ENCODE measurements around the gene SHANK1.

The SHANK1 gene

GRCh38 chr19:50729894-50730293 is 10.3 kb upstream of the SHANK1 start:
- FAIRE-seq = no peak
- DNase-seq (ENCODE audit: insufficient read length, low spot score) = no peak

DNA sequence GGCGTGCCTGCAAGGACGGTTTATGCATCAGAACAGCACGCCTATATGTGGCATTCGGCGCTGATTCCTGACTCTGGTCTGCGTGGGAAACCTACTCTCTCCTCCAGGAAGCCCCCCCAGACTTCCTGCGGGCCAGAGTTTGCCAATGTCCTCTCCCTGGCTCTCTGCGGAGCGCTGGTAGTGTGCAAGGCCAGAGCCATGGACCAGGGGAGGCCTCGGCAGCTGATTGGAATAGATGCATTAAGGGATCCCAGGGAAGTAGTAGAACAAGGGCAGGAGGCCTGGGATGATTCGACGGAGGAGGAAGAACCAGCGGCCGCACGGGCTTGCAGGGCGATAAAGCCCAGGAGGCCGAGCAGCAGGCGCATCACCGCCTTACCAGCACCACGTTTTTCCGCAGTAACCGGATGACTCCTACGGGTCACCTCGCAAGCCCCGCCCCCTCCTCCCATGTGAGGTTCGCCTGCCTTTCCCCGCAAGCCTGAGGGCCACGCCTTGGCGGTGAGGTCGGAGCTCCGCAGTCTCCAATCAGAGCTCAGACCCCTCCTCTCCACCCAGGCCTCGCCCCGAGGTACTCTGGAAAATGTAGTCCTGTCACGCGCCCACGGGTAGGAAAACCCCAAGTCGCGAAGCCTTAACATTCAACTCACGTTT is 8.6 kb upstream of the SHANK1 start:
- FAIRE-seq (no peak), DNase-seq (ENCODE audit: insufficient read length, low spot score) (no peak)

DNA sequence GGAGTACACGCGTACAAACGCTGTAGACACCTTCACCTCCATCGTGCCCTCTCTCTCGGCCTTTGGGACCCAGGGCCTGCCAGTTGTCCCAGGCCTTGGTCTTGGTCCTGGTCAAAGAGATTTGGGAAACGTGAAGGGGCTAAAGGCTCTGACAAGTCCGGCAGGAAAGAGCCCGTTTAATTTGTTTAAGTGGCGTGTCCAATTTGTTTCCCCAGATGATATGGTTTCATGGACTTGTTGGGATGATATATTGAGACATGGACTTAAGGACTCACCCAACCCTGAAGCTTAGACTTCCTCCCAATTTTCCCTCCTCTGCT is 6.3 kb upstream of the SHANK1 start:
- no peak for DNase-seq (ENCODE audit: insufficient read length, low spot score)
- no peak for FAIRE-seq

- FAIRE-seq (no peak), DNase-seq (ENCODE audit: insufficient read length, low spot score) (no peak)
These were observed 5.8 kb upstream of the SHANK1 start for GRCh38 chr19:50725218-50725910.

GRCh38 chr19:50724522-50725217 is 5.1 kb upstream of the SHANK1 start:
- FAIRE-seq (peak; percentile 96), DNase-seq (ENCODE audit: insufficient read length, low spot score) (peak; percentile 99)

DNA sequence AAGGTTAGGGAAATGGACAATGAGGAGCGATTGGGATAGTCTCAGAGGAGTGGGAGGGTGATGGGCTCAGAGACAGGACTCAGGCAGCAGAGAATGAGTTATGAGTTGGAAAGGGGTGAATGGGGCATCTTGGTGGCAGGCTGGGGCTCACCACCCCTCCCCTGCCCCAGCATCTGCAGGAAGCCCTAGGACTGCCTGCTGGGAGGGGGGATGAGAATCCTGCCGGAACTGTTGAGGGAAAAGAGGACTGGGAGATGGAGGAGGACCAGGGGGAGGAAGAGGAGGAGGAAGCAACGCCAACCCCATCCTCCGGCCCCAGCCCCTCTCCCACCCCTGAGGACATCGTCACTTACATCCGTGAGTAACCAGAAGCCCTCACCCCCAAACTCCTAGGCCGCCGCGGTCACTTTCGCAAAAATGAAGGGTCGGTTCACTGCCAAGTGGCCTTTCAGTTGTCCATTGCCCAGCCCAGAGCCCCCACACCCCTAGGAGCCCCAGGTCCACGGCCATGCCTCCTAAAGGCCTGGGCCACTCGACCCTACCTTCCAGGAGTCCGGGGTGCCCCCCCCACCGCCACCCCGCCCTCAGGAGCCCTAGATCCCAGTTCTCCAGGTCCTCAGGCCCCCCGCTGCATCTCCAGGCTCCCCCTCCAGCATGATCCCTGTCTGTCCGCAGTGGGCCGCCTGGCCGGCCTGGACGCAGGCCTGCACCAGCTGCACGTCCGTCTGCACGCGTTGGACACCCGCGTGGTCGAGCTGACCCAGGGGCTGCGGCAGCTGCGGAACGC is 4.3 kb upstream of the SHANK1 start:
- DNase-seq (ENCODE audit: insufficient read length, low spot score) (no peak), FAIRE-seq (no peak)

DNA sequence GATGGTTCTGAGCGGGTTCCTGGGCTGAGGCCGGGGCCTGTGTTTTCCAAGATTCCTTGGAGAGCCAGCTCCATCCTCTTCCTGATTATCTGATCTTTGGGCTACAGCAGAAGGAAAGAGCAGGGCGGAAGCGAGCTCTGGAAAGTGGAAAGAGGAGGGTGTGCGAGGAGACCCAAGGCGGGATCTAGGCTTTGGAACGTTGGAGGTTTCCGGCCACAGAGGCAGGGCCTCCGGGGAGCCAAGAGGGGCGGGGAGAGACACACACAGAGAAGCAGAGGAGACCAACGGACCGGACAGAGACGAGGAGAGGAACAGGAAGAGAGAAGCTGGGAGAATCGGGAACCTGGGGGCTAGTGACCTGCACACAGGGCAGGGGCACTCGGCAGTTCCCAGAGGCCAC is 3.5 kb upstream of the SHANK1 start, which contains the start of gene CLEC11A:
Gene CLEC11A, plus strand, starts transcription at position 296 of the 400 bp plus-strand sequence. CDS start 162 bp downstream, outside the sequence.
- DNase-seq (ENCODE audit: insufficient read length, low spot score) = no peak
- no peak for FAIRE-seq

DNA sequence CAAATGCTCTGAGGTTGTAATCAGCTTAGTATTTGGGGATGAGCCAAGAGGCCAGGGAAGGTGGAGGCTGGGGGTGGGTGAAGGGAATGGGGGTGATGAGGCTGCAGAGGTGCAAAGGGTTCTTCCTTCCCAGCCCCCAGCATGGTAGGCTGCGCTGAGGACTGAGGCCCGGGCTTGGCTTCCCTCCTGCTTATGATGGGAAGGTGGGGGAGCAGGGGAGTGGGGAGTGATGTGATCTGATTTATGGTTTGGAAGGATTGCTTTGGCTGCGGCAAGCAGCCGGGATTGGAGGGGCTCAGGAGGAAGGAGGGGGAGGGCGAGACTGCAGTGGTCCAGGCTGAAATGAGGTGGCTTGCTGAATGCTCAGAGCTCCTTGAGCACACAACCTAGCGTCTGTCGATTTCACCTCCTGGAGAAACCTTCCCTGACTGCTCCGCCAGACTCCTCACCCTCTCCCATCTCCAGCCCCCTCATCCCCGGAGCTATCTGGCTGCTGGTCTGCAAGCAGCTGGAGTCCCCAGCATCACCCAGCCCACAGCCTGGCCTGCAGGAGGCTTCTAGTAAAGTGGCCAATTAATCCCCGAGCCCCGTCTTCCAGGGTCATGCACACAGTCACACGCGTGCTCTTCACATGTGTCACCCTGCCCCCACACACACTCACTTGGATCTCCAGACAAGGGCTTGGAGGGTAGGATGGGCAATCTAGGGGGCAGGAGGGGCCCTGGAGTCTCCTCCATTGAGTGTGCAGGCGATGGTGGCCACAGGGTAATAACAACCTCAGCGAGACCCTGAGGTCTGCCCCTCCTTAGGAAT is 2.8 kb upstream of the SHANK1 start:
- no peak for DNase-seq (ENCODE audit: insufficient read length, low spot score)

GRCh38 chr19:50721441-50722137 is 2.0 kb upstream of the SHANK1 start:
- DNase-seq (ENCODE audit: insufficient read length, low spot score) (no peak), FAIRE-seq (no peak)

More for the DNA sequence above, 2.8 kb upstream of the SHANK1 start:
- no peak for FAIRE-seq

GRCh38 chr19:50720921-50721381 is 1.3 kb upstream of the SHANK1 start:
- FAIRE-seq (no peak), DNase-seq (ENCODE audit: insufficient read length, low spot score) (no peak)

- DNase-seq (ENCODE audit: insufficient read length, low spot score) = no peak
These were observed 749 bp upstream of the SHANK1 start for GRCh38 chr19:50720181-50720920.

GRCh38 chr19:50719119-50719435 is 525 bp downstream of the SHANK1 start:
- DNase-seq (ENCODE audit: insufficient read length, low spot score) (no peak), FAIRE-seq (no peak)

More at GRCh38 chr19:50720181-50720920, 749 bp upstream of the SHANK1 start:
- no peak for FAIRE-seq

DNA sequence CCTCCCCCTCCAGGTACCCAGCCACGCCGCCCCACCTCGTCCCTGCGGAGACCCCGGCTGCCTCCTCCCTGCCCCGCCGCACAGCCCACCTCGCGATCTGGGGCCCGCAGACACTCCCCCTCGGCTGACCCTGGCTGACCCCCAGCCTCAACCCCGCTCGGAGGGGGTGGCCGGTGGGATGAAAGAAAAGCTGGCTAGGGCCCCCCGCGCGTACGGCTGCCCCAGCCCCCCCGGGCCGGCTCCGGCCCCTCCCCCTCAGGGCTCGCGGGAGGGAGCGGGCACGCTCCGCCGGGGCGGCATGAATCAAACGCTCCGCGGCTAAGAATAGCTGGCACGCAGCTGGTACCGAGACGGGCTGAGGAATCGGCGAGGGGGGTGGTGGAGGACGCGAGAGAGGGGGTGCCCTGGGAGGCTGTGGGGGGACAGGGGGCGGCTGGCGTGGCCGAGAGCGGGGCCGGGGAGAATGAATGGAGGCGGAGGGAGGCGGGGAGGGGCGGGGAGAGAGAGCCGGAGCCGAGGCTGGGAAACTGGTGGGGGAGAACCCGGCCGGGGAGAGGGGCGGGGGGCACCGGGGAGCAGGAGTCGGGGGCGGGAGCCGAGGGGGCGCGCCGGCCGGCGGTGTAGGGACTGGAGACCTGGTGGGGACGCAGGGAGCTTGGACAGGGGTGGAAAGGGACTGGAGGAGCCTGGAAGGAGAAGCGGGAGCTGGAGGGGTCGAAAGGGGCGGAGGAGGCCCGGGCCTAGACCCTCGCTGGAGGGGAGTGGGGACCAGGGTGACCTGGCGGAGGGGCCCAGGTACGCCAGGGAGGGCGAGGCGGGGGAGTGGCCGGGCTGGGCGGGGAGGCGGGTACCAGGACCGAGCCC is 1.1 kb downstream of the SHANK1 start:
- DNase-seq (ENCODE audit: insufficient read length, low spot score) (no peak), FAIRE-seq (no peak)

DNA sequence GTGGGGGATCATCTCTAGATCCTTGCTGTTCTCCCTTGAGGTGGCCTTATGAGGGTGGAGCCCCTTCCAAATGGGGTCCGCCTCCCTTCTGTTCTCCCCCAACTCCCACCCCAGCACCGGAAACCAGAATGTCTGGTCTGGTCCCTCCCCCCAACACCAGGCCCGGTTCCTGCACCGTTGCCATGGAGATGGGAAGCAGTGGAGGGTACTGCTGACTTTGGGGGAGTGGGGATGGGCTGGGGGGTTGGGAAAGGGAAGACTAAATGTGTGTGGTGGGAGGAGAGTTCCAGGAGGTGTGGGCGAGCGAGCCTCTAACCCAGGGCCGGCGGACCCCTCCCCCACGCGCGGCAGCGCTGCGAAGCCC is 1.7 kb downstream of the SHANK1 start:
- no peak for DNase-seq (ENCODE audit: insufficient read length, low spot score)
- FAIRE-seq = no peak

DNA sequence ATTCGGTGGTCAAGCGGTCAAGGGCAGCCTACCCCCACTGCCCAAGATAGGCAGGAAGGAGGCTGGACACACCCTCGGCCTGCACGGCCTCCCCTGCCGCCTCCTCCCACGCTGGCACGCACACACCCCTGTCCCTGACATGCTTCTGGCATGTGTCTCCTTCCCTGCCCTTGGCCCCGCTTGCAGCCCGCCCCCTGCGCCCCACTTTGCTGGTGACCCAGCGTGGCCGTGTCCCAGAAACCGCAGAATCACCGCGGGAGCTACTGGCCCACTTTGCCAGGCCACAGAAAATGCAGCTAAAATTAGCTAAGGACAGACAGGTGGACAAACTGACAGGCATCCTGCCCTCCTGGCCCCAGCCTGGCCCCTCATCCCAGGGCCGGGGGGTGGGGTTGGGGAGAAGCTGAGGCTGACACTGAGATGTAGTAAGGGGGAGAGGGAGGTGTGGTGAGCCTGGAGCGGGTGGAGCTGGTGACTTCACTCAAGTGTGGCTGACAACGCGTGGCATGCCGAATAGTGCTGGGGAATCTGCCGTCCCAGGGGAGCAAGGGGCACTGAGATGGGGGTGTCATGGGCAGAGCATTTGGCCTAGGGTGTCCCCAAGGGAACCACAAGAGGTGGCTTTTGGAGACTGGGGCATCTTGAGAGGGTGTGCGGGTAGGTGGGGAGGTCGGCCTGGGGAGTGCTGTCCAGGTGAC is 2.4 kb downstream of the SHANK1 start:
- FAIRE-seq (no peak), DNase-seq (ENCODE audit: insufficient read length, low spot score) (no peak)

GRCh38 chr19:50716178-50717025 is 3.2 kb downstream of the SHANK1 start:
- FAIRE-seq (no peak), DNase-seq (ENCODE audit: insufficient read length, low spot score) (no peak)
